Erythroblast (primary cell): ENCODE results near the gene PARG.
"Not testable (repeated sequence)": the region's sequence is repeated elsewhere in the genome, so short reads cannot be mapped to it uniquely, and the experiment has no call there.

Experiments used
- GATA1 ChIP-seq: IDR thresholded peaks from 2 replicates; pipeline ENCODE4 v1.6.1; 2011; ENCODE audit warnings: low read depth, mild to moderate bottlenecking, control low read depth, low read length, moderate library complexity
- POLR2A ChIP-seq: IDR thresholded peaks from 2 replicates; pipeline ENCODE4 v1.6.1; 2011; ENCODE audit warnings: mild to moderate bottlenecking, low read length

GRCh38 chr10:49899999-49900398 lies 41.8 kb downstream of the PARG start:
- not testable (repeated sequence) for TF ChIP-seq POLR2A, GATA1
